GM19023 (cell line): ENCODE measurements around the gene ZNF562.
"Not testable (repeated sequence)": the region's sequence is repeated elsewhere in the genome, so short reads cannot be mapped to it uniquely, and the experiment has no call there.

Source experiments
- ATAC-seq: cut with Tn5 transposase; IDR thresholded peaks from one replicate; pipeline ENCODE4 v1.9.1; 2021; ENCODE audit warnings: mild to moderate bottlenecking, moderate library complexity; ENCODE audit not compliant: unreplicated experiment

ZNF562 gene

DNA sequence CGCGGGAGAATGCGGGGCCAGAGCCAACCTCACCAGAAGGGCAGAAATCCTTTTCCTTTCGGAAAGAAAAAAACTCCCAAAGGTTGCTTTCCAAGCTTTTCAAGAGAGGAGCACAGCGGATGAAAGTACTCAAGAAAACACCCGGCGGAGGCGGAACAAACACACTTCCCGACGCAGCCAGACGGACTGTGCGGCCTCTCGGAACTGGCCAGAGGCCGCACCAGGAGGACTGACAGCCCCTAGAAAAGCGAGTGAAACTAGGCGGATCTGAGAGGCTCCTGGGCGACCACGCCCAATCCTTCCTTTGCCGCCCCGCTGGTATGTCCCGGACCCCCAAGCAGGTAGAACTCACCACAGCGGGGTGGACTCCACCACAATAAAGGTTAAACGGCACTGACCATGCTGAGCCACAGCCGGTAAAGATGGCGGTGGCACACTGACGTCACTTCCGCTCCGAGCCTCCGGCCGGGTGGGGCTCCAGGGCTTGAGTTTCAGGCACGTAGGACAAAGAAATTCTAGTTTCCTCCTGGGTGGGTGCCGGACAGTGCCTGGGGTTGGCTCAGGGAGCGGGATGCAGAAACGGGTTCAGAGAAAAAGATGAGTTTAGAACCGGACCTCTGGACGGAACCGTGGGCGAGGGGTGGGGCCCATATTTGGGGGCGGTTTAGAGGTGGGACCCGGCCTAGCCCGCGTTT lies at the start of gene ZNF562:
Gene ZNF562 (minus strand): TSS at position 438 of the 695 bp plus-strand sequence. CDS start 14,356 bp downstream, outside the sequence.
- ATAC-seq: peak; percentile 87

DNA sequence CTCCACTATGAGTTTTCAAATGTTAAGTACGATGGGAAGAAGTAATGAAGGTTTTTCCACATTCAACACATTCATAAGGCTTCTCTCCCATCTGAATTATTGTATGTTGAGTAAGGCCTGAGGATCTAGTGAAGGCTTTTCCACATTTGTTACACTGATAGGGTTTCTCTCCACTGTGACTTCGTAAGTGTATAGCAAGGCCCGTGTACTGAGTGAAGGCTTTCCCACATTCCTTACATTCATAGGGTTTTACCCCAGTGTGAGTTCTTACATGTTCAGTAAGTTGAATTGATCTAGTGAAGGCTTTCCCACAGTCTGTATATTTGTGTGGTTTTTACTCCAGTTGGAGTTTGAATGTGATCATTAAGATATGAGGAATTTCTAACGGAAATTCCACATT lies 49.3 kb upstream of the ZNF562 start:
- no peak for ATAC-seq

DNA sequence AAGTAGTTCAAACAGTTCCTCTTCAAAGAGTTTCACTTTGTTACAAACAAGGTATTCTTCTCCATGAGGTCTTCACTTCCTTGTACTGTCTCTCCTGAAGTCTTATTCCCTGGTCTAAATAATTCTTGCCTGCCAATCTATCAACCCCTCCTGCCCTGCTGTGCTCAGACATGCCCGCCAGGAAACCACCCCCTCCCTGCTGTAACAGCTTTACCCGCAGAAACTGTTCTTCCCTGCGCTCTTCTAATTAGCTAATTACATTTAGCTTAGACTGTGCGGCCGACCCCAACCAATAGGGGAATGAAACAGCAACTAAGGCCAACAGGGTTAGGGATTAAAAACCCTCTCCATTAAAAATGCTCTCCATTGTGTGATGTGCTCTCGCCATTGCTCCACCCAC lies 47.0 kb upstream of the ZNF562 start:
- no peak for ATAC-seq

DNA sequence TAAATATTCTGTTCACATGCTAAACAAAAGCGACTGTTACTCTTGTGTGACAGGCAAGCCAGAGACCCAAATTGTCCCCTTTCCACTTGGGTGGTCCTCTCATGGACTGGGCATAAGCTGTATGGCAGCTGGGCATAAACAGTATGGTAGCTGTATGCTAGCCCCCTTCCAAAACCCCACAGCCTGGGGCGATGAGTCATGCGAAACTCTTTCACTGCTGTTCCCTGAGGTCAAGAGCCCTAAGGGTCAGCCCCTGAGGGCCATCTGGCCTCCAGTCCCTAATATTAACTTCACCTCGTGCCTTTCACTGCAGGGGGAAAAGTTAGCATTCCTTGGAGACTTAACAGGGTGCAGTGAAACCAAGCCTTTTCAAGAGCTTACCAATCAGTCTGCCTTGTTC lies 45.6 kb upstream of the ZNF562 start:
- ATAC-seq: no peak

DNA sequence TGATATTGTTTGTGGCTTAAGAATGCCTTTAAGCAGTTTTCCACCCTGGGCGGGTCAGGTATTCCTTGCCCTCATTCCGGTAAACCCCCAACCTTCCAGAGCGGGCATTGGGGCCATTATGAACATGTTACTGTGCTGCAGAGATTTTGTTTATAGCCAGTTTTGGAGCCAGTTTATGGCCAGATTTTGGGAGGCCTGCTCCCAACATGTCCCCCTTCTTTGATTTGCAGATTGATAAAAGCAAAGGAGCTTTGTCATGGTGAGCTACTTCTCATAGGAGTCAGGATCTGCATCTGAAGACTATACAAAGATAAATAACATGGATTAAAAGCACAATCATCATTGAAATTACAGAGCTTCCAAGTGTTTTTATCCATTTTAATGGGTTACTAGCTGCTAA lies 36.9 kb upstream of the ZNF562 start:
- no peak for ATAC-seq

DNA sequence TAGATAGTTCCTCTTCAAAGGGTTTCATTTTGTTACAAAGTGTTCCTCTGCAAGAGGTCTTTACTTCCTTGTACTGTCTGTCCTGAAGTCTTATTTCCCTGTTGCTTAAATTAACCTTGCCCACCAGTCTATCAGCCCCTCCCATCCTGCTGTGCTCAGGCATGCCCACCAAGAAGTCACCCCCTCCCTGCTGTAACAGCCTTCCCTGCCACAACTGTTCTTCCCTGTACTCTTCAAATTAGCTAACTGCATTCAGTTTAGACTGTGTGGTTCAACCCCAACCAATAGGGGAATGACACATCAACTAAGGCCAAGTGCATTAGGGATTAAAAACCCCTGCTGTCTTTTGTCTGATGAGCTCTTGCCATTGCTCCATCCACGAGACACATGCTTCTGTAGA lies 34.4 kb upstream of the ZNF562 start:
- no peak for ATAC-seq

DNA sequence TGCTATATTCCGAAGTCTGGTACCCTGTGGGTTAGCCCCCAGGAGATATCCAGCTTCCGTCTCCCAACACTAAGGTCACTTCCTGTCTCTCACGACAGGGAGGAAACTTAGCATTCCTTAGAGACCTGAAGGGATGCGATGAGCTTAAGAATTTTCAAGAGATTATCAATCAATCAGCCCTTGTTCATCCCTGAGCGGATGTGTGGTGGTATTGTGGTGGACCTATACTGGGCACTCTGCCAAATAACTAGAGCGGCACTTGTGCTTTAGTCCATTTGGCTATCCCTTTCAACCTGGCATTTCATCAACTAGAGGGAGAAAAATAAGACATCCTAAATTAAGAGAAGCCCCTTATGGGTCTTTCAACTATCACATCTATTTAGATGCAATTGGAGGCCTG lies 30.9 kb upstream of the ZNF562 start:
- ATAC-seq: no peak

DNA sequence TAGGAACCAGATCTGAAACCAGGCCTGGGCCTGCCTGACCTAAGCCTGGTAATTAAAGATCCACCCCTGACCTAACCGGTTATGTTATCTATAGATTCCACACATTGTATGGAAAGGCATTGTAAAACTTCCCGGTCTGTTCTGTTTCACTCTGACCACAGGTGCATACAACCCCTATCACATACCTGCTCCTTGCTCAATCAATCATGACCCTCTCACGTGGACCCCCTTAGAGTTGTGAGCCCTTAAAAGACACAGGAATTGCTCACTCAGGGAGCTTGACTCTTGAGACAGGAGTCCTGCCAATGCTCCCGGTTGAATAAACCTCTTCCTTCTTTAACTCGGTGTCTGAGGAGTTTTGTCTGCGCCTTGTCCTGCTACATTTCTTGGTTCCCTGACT lies 27.3 kb upstream of the ZNF562 start:
- ATAC-seq: no peak

DNA sequence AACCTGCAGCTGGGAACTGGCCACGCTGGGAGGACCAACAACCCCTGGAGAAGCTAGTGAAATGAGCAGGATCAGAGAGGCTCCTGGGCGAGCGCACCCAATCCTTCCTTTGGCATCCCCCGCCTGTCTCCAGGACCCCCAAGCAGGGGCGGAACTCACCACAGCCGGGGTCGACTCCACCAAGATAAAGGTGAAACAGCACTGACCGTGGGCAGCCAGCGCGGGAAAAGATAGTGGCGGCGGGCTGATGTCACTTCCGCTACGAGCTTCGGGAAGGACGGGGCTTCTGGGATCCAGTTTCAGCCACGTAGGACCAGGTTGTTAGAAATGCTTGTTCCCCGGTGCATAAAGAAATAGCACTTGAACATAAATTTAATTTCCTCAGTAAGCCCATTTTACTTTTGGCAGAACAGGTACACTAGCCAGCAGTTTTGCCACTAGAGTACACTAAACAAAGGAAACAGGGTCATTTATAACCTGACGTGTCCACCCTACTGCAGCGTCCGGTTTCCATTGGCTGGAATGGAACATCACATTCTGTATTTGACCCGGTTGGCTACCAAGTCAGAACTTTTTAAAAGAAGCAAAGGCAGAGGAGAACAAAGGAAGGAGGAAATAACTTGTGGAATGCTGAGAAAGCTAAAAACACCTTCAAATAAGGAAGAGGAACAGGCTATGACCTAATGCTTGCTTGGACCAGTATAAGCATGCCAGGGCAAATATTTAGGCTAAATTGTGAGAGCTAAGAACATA lies 25.5 kb upstream of the ZNF562 start:
- no peak for ATAC-seq

DNA sequence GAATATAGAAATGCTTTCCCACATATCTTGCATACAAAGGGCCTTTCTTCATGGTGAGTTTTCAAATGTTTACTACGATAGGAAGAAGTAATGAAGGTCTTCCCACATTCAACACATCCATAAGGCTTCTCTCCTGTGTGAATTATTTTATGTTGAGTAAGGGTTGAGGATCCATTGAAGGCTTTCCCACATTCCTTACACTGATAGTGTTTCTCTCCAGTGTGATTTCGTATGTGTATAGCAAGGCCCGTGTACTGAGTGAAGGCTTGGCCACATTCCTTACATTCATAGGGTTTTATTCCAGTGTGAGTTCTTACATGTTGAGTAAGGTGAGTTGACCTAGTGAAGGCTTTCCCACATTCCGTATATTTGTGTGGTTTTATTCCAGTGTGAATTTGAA lies 15.4 kb upstream of the ZNF562 start:
- ATAC-seq: not testable (repeated sequence)

DNA sequence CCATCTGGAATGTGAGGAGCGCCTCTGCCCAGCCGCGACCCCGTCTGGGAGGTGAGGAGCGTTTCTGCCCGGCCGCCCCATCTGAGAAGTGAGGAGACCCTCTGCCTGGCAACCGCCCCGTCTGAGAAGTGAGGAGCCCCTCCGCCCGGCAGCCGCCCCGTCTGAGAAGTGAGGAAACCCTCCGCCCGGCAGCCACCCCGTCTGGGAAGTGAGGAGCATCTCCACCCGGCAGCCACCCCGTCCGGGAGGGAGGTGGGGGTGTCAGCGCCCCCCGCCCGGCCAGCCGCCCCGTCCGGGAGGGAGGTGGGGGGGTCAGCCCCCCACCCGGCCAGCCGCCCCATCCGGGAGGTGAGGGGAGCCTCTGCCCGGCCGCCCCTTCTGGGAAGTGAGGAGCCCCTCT lies 5.1 kb upstream of the ZNF562 start:
- not testable (repeated sequence) for ATAC-seq

DNA sequence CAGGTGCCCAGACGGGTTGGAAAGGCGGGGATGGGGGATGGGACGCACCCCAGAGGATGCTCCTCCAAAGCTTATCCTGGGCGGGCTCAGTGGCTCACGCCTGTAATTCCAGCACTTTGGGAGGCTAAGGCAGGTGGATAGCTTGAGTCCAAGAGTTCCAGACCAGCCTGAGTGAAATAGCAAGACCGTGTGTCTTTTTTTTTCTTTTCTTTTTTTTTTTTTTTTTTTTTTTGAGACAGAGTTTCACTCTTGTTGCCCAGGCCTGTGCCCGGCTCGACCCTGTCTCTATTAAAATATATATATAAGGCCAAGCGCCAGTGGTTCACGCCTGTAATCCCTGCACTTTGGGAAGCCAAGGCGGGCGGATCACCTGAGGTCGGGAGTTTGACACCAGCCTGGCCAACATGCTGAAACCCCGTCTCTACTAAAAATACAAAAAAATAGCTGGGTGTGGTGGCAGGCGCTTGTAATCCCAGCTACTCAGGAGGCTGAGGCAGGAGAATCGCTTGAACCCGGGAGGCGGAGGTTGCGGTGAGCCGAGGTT lies 530 bp upstream of the ZNF562 start:
- ATAC-seq: not testable (repeated sequence)

DNA sequence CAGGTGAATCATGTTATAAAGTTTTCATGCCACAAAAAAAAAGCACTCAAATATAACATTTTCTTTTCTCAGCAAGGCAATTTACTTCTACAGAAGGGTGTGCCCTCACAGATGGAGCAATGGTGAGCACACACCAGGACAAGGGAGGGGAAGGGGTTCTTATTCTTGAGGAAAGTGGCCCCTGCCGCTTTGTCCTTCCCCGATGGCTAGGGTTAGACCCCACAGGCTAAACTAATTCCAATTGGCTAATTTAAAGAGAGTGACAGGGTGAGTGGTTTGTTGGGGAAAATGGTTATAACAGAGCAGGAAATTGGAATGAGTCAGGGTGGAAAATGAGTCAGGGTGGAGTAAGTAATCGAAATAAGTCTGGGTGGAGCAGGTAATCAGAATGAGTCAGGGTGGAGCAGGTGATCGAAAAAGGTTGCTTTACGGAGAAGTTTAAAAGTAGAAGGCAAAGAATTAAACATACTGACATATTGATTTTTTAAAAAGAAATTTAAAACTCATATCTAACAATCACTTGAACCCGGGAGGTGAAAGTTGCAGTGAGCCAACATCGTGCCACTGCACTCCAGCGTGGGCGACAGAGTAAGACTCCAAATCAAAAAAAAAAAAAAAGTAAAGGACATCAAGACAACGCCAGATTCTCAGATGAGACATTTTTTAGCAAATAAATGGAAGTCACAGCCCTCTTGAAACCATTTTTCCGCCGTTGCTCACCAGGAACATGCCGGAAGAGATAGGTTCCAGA lies 813 bp downstream of the ZNF562 start:
- no peak for ATAC-seq

DNA sequence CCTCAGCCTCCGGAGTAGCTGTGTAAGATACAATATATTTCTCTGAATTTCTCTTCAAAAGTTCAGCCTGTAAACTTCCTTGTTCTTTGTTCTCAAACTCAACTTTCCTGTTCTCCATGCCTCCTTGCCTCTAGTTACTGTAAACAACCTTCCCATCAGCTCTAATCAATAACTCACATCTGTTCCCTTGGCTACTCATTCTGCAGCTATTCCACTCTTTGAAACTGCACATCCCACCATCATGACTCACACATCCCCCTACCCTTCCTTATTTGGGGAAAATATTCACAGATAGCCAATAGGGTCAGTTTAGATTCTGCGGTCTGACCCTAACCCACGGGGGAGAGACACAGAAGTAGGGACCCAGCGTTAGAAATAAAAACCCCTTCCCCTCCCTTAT lies 2.0 kb downstream of the ZNF562 start:
- no peak for ATAC-seq

DNA sequence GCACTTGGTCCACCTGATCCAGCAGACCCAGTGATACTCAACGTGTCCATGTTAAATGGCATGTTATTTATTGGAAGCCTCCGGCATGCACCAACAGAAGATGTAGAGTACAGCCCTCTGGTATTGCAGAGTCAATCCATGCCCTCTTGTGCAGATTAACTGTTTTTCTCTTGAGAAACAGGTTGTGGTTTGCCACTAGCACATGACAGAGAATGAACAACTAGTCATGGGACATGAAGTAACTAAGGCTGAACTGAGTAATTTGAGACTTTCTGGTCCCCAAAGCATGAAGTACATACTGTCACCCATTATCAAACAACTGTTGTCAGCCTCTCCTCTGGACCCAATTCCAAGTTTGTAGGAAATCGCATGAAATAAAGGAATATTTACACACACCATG lies 3.2 kb downstream of the ZNF562 start:
- no peak for ATAC-seq

DNA sequence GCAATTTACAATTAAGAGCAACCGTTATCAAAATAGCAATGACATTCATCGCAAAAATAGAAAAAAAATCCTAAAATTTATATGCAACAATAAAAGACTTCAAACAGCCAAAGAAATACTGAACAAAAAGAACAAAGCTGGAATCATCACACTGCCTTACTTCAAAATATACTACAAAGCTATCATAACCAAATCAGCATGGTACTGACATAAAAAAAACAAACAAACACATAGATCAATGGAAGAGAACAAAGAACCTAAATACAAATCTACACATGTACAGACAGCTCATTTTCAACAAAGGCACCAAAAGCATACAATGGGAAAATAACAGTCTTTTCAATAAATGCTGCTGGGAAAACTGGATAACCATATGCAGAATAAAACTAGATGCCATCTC lies 6.4 kb downstream of the ZNF562 start:
- ATAC-seq: no peak

DNA sequence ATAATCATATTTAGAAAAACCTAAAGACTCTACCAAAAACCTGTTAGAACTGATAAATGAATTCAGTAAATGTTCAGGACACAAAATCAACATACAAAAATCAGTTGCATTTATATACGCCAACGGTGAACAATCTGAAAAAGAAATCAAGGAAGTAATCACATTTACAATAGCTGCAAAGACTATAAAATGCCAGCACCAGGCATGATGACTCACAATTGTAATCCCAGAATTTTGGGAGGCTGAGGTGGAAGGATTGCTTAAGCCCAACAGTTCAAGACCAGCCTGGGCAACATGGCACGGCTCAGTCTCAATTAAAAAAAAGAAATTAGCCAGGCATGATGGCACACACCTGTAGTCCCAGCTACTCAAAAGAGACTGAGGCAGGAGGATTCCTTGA lies 7.0 kb downstream of the ZNF562 start:
- ATAC-seq: no peak

DNA sequence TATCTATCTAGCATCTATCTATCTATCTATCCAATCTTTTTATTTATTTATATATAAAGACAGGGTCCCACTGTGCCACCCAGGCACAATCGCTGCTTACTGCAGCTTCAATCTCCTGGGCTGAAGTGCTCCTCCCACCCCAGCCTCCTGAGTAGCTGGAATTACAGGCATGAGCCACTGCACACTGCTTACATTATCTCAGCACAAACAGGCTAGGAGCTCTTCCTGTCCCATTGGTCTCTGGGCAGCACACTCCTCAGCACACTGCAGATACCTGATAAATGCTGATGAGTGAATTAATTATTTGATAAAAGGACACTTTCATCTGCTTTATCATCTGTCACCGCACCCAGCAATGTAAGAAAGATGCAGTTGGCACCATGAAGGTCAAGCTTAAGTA lies 16.1 kb downstream of the ZNF562 start:
- no peak for ATAC-seq

DNA sequence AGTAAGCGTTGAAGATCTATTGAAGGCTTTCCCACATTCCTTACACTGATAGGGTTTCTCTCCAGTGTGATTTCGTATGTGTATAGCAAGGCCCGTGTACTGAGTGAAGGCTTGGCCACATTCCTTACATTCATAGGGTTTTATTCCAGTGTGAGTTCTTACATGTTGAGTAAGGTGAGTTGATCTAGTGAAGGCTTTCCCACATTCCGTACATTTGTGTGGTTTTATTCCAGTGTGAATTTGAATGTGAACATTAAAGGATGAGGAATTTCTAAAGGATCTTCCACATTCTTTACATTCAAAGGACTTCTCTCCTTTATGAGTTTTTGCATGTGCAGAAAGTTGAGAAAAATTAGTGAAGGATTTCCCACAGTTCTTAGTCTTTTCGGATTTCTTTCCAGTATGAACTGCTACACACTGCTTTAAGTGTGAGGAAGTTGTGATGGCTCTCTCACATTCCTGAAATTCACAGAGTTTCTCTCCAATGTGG lies 21.8 kb downstream of the ZNF562 start:
- ATAC-seq: not testable (repeated sequence)

DNA sequence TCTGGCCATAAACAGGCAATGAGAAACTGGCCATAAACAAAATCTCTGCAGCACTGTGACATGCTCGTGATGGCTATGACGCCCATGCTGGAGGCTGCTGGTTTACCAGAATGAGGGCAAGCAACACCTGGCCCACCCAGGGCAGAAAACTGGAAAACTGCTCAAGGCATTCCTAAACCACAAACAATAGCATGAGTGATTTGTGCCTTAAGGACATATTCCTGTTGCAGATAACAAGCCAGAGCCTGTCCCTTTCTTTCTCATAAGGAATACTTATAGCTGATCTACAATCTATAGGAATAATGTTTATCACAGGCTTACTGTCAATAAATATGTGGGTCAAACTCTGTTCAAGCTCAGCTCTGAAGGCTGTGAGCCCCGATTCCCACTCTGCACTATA lies 23.4 kb downstream of the ZNF562 start:
- ATAC-seq: not testable (repeated sequence)

DNA sequence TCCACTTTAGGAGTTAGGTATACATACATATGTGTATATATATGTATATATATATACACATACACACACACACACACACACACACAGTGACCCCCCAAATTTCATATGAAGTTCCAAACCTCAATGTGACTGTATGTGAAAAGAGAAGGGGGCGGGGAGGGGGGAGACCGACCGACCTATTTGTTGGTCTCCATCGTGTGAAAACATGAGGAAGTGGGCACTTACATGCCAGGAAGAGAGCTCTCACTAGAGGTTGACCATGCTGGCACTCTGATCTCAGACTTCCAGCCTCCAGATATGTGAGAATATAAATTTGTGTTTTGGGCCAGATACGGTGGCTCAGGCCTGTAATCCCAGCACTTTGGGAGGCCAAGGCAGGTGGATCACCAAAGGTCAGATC lies 24.6 kb downstream of the ZNF562 start:
- ATAC-seq: no peak
